SH-SY5Y (cell line): ENCODE data around the gene LSM3.

Experiments used
- GATA2 ChIP-seq: IDR thresholded peaks from 2 replicates; pipeline ENCODE4 v1.6.1; 2011; ENCODE audit warnings: mild to moderate bottlenecking, low read depth, low read length
- GATA3 ChIP-seq: IDR thresholded peaks from 2 replicates; pipeline ENCODE4 v1.6.1; 2011; ENCODE audit warnings: low read depth, mild to moderate bottlenecking, low read length, moderate library complexity

- TF ChIP-seq GATA2 (no peak), GATA3 (no peak)
Measured at GRCh38 chr3:14218355-14218754, 39.7 kb downstream of the LSM3 start.
